HepG2 (cell line): Measurements from ENCODE around the gene PARN. TPM values are rescaled to one million over a fixed set of nuclear protein-coding genes. Genes with fewer than 3 reads are reported as not detected.

Source experiments
- ADNP ChIP-seq: sonication (generic); formaldehyde crosslinking; IDR thresholded peaks from 2 replicates; pipeline ENCODE4 v1.4.0; 2020; ENCODE audit warnings: missing genetic modification reagents
- AKAP8 ChIP-seq: sonication (generic); formaldehyde crosslinking; IDR thresholded peaks from 2 replicates; pipeline ENCODE4 v1.5.1; 2020; ENCODE audit warnings: mild to moderate bottlenecking, missing genetic modification reagents
- ATM ChIP-seq: fragments of 450-650 bp; IDR thresholded peaks from 2 replicates; pipeline ENCODE4 v1.7.1; 2017; ENCODE audit warnings: mild to moderate bottlenecking, borderline replicate concordance
- FOXA1 ChIP-seq, 2 experiments: fragments of 450-650 bp in 1 of 2; sonication (generic) in 1 of 2; formaldehyde crosslinking in 1 of 2; IDR thresholded peaks; 2 replicates each; pipeline versions ENCODE4 v1.4.0 to v1.6.1; 2016 to 2020; ENCODE audit warnings: missing genetic modification reagents in 1 of 2
- JUN ChIP-seq: sonication (generic); formaldehyde crosslinking; IDR thresholded peaks from 2 replicates; pipeline ENCODE4 v1.4.0; 2020; ENCODE audit warnings: mild to moderate bottlenecking, missing genetic modification reagents
- MED1 ChIP-seq: sonication (generic); formaldehyde crosslinking; IDR thresholded peaks from 2 replicates; pipeline ENCODE4 v1.4.0; 2020; ENCODE audit warnings: missing genetic modification reagents
- PTBP1 ChIP-seq: fragments of 200-400 bp; formaldehyde crosslinking; IDR thresholded peaks from 2 replicates; pipeline ENCODE4 v1.6.1; 2018; ENCODE audit warnings: low read length, low read depth; ENCODE audit not compliant: poor library complexity, severe bottlenecking
- RCOR2 ChIP-seq: IDR thresholded peaks from 2 replicates; pipeline ENCODE4 v1.6.1; 2016; ENCODE audit warnings: missing biosample characterization, missing genetic modification reagents
- SOX13 ChIP-seq, 3 experiments: fragments of 450-650 bp in 1 of 3; sonication (generic) in 1 of 3; formaldehyde crosslinking in 1 of 3; IDR thresholded peaks in 2 of 3; conservative IDR thresholded peaks in 1 of 3; 2 replicates each; pipeline versions ENCODE4 v1.5.0 to v1.6.1; 2016 to 2020; ENCODE audit warnings: antibody characterized with exemption in 1 of 3, mild to moderate bottlenecking in 1 of 3, missing compliant biosample characterization in 1 of 3, missing genetic modification reagents in 1 of 3, moderate library complexity in 1 of 3
- SRF ChIP-seq: IDR thresholded peaks from 2 replicates; pipeline ENCODE4 v1.6.1; 2011; ENCODE audit warnings: mild to moderate bottlenecking, low read depth, low read length, moderate library complexity
- THAP11 ChIP-seq: IDR thresholded peaks from 2 replicates; pipeline ENCODE4 v1.6.1; 2016; ENCODE audit warnings: missing biosample characterization, missing genetic modification reagents
- WIZ ChIP-seq: sonication (generic); formaldehyde crosslinking; IDR thresholded peaks from 2 replicates; pipeline ENCODE4 v1.5.1; 2020; ENCODE audit warnings: mild to moderate bottlenecking, missing genetic modification reagents
- ZMYM4 ChIP-seq: sonication (generic); formaldehyde crosslinking; IDR thresholded peaks from 2 replicates; pipeline ENCODE4 v1.8.1; 2023; ENCODE audit warnings: mild to moderate bottlenecking, missing genetic modification reagents
- ZNF451 ChIP-seq: sonication (generic); formaldehyde crosslinking; IDR thresholded peaks from 2 replicates; pipeline ENCODE4 v1.5.0; 2020; ENCODE audit warnings: mild to moderate bottlenecking, missing genetic modification reagents
- polyA plus RNA-seq, 8 experiments: library from polyadenylated mRNA; depleted of rRNA in 3 of 8; stranded (reverse) in 7 of 8; unstranded in 1 of 8; fragments of >200 nt; fragmentation: Illumina TruSeq in 4 of 8; extraction: Trizol in 4 of 8; gene quantifications; 2 replicates each; pipeline versions ENCODE4 v1.2.1 to v1.2.3, GENCODE V29; 2011 to 2016; ENCODE audit warnings: low read depth in 4 of 8, missing spikeins in 1 of 8, mixed read lengths in 1 of 8; ENCODE audit not compliant: insufficient read depth in 1 of 8
- total RNA-seq, 5 experiments: library from RNA; depleted of rRNA; stranded (reverse); fragments of >200 nt; fragmentation: Illumina TruSeq; extraction: Trizol; gene quantifications; 2 replicates each; pipeline ENCODE4 v1.2.3, GENCODE V29; 2016; ENCODE audit warnings: low read depth in 1 of 5
- TF ChIP-seq, protein P1 (sequence below): sonication (generic); formaldehyde crosslinking; IDR thresholded peaks from 2 replicates; pipeline ENCODE4 v1.4.0; 2020; ENCODE audit warnings: missing genetic modification reagents, low read depth, mild to moderate bottlenecking, borderline replicate concordance
- TF ChIP-seq, protein P2 (sequence below), 2 experiments: IDR thresholded peaks; 2 replicates each; pipeline ENCODE4 v1.6.1; 2011 to 2012; ENCODE audit warnings: low read length in 2 of 2, borderline replicate concordance in 1 of 2, low read depth in 1 of 2, mild to moderate bottlenecking in 1 of 2, moderate library complexity in 1 of 2
- TF ChIP-seq, protein P3 (sequence below): sonication (generic); formaldehyde crosslinking; IDR thresholded peaks from 2 replicates; pipeline ENCODE4 v1.5.1; 2020; ENCODE audit warnings: mild to moderate bottlenecking, missing genetic modification reagents, borderline replicate concordance
- TF ChIP-seq, protein P4 (sequence below): sonication (generic); formaldehyde crosslinking; IDR thresholded peaks from 2 replicates; pipeline ENCODE4 v1.4.0; 2020; ENCODE audit warnings: low read depth, mild to moderate bottlenecking, missing genetic modification reagents
- TF ChIP-seq, protein P5 (sequence below): IDR thresholded peaks from 2 replicates; pipeline ENCODE4 v1.6.1; 2016; ENCODE audit warnings: missing compliant biosample characterization, missing genetic modification reagents, borderline replicate concordance

Gene PARN
- total and polyA plus RNA-seq, 2 of the 13 experiments (the other 11 are each of a cell fraction or from before 2014, with no cell fraction given), result 13.3 to 47.6 TPM

DNA sequence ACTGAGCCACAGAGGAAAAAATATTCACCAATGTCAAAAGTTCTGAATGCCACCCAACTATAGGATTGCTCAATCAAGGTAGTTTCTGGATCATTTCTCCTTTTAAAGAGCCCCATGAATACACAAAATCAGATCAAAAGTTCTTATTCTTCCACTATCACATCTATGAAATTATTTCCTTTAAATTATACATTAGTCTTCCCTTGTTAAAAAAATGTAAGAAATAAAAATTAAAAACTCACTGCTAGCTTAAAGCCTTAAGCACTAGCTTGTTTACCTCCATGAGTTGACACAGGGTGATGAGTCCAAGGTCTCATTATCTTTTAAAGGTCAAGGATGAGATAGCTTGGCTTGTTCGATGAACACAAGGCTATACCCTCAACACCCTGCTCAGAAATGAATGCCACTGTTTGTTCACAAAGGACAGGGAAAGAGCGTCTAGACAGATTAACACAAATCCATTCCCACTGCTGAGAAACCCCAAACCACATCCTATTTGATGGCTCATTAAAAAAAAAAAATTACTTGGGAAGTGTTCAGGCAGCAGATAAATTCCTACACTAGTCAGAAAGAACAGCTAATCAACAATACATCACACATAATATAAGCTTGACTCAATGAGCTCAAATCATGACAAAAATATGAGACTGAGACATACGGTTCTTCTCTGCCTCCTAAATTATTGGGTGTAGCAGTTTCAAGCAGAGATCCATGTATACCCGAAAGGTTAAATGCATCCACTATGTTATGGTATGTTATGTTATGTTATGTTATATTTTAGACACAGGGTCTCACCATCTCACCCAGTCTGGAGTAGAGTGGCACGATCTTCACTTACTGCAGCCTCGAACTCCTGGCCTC is 118.9 kb downstream of the PARN start (continued):
- TF ChIP-seq, protein P1, sequence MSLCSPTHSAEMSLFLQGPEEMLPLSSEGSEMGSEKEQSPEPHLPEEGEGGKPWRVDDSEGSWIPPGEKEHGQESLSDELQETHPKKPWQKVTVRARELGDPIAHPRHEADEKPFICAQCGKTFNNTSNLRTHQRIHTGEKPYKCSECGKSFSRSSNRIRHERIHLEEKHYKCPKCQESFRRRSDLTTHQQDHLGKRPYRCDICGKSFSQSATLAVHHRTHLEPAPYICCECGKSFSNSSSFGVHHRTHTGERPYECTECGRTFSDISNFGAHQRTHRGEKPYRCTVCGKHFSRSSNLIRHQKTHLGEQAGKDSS (CRISPR knock-in tag), result peak; percentile 77; the same call in 1 of the 2 replicates
- TF ChIP-seq, protein P2, sequence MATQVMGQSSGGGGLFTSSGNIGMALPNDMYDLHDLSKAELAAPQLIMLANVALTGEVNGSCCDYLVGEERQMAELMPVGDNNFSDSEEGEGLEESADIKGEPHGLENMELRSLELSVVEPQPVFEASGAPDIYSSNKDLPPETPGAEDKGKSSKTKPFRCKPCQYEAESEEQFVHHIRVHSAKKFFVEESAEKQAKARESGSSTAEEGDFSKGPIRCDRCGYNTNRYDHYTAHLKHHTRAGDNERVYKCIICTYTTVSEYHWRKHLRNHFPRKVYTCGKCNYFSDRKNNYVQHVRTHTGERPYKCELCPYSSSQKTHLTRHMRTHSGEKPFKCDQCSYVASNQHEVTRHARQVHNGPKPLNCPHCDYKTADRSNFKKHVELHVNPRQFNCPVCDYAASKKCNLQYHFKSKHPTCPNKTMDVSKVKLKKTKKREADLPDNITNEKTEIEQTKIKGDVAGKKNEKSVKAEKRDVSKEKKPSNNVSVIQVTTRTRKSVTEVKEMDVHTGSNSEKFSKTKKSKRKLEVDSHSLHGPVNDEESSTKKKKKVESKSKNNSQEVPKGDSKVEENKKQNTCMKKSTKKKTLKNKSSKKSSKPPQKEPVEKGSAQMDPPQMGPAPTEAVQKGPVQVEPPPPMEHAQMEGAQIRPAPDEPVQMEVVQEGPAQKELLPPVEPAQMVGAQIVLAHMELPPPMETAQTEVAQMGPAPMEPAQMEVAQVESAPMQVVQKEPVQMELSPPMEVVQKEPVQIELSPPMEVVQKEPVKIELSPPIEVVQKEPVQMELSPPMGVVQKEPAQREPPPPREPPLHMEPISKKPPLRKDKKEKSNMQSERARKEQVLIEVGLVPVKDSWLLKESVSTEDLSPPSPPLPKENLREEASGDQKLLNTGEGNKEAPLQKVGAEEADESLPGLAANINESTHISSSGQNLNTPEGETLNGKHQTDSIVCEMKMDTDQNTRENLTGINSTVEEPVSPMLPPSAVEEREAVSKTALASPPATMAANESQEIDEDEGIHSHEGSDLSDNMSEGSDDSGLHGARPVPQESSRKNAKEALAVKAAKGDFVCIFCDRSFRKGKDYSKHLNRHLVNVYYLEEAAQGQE (IDR thresholded peaks at IDR 0.05; ENCODE audit: borderline replicate concordance in 1 of 2, low read depth in 1 of 2, low read length in 2 of 2), result peak in 1 of 2 experiments; percentile 64; a peak in 1 of 4 replicates
- TF ChIP-seq JUN (CRISPR knock-in tag), result peak; percentile 85
- TF ChIP-seq WIZ (CRISPR knock-in tag), result no peak
- TF ChIP-seq AKAP8 (CRISPR knock-in tag), result no peak
- peak; percentile 96 for TF ChIP-seq MED1 (CRISPR knock-in tag)
- peak; percentile 55 for TF ChIP-seq ZMYM4
- peak; percentile 95 for TF ChIP-seq RCOR2
- TF ChIP-seq, protein P3, sequence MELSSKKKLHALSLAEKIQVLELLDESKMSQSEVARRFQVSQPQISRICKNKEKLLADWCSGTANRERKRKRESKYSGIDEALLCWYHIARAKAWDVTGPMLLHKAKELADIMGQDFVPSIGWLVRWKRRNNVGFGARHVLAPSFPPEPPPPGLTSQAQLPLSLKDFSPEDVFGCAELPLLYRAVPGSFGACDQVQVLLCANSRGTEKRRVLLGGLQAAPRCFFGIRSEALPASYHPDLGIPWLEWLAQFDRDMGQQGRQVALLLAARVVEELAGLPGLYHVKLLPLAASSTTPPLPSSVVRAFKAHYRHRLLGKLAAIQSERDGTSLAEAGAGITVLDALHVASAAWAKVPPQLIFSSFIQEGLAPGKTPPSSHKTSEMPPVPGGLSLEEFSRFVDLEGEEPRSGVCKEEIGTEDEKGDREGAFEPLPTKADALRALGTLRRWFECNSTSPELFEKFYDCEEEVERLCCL (CRISPR knock-in tag), result no peak
- peak; percentile 94 for TF ChIP-seq FOXA1 (IDR thresholded peaks at IDR 0.05)
- peak; percentile 98 for TF ChIP-seq FOXA1 (CRISPR knock-in tag; IDR thresholded peaks at IDR 0.05)
- no peak for TF ChIP-seq ATM
- TF ChIP-seq SOX13 (IDR thresholded peaks at IDR 0.05), result peak; percentile 92
- TF ChIP-seq SOX13 (CRISPR knock-in tag; conservative IDR thresholded peaks at IDR 0.05 in 1 of 2, IDR thresholded peaks at IDR 0.05 in 1 of 2), result peak; percentile 48 to 98; a peak in 3 of 4 replicates
- peak; percentile 52 for TF ChIP-seq THAP11
- no peak for TF ChIP-seq ZNF451
- TF ChIP-seq, protein P4, sequence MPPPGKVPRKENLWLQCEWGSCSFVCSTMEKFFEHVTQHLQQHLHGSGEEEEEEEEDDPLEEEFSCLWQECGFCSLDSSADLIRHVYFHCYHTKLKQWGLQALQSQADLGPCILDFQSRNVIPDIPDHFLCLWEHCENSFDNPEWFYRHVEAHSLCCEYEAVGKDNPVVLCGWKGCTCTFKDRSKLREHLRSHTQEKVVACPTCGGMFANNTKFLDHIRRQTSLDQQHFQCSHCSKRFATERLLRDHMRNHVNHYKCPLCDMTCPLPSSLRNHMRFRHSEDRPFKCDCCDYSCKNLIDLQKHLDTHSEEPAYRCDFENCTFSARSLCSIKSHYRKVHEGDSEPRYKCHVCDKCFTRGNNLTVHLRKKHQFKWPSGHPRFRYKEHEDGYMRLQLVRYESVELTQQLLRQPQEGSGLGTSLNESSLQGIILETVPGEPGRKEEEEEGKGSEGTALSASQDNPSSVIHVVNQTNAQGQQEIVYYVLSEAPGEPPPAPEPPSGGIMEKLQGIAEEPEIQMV (CRISPR knock-in tag), result no peak; the same call in 1 of the 2 replicates
- TF ChIP-seq PTBP1, result no peak
- 0 out of 2 replicates have a peak, but pooled peaks have one; percentile 62 for TF ChIP-seq ADNP (CRISPR knock-in tag)
- TF ChIP-seq, protein P5, sequence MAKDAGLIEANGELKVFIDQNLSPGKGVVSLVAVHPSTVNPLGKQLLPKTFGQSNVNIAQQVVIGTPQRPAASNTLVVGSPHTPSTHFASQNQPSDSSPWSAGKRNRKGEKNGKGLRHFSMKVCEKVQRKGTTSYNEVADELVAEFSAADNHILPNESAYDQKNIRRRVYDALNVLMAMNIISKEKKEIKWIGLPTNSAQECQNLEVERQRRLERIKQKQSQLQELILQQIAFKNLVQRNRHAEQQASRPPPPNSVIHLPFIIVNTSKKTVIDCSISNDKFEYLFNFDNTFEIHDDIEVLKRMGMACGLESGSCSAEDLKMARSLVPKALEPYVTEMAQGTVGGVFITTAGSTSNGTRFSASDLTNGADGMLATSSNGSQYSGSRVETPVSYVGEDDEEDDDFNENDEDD (CRISPR knock-in tag), result no peak
- TF ChIP-seq SRF, result 0 out of 2 replicates have a peak, but pooled peaks have one; percentile 23
